Measurements from ENCODE around the gene NIF3L1. TPM values are rescaled to one million over a fixed set of nuclear protein-coding genes. Genes with fewer than 3 reads are reported as not detected.

The NIF3L1 gene
- total and polyA plus RNA-seq, 9 of the 15 experiments (the other 6 are each of a cell fraction or from before 2014, with no cell fraction given) = 26.7 to 89.5 (median 45.6) TPM

DNA sequence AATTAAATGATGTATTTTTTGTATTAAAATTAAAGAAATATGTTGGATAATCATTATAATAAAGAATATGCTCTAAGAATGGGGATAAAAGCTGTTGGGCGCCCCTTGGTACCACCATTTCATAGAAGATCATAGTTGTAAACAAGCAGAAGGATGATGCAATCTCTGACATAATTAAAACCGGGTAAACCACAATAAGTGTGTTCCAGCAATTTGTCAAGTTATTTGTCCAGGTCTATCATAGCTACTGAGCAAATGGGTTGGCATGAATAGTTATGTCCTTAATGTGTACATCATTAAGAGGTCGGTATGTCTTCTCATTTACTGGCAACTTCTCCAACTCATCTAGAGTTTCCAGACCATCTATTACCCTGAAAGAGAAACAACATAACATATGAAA lies 18.0 kb upstream of the NIF3L1 start (continued):
- TF ChIP-seq ZBTB33 (CRISPR knock-in tag; IDR thresholded peaks at IDR 0.05) (no peak), BRF1 (IDR thresholded peaks at IDR 0.05; ENCODE audit: borderline replicate concordance, extremely low read depth, insufficient read length) (no peak), NCOA6 (IDR thresholded peaks at IDR 0.05) (no peak), ARID2 (IDR thresholded peaks at IDR 0.05) (no peak), ATF7 (IDR thresholded peaks at IDR 0.05) (peak; percentile 19; the same call in 1 of the 2 replicates), TSHZ1 (CRISPR knock-in tag; IDR thresholded peaks at IDR 0.05) (no peak), IRF9 (tag; IDR thresholded peaks at IDR 0.05) (no peak), ZNF584 (CRISPR knock-in tag; IDR thresholded peaks at IDR 0.05; ENCODE audit: low read depth) (peak; percentile 64; the same call in 1 of the 2 replicates), ZNF175 (CRISPR knock-in tag; IDR thresholded peaks at IDR 0.05; ENCODE audit: low read depth) (peak; percentile 84), HNRNPUL1 (IDR thresholded peaks at IDR 0.05; ENCODE audit: low read length) (no peak), DMBX1 (CRISPR knock-in tag; IDR thresholded peaks at IDR 0.05; ENCODE audit: borderline replicate concordance) (peak; percentile 59; the same call in 1 of the 2 replicates), PHB (CRISPR knock-in tag; IDR thresholded peaks at IDR 0.05) (no peak)
- TF ChIP-seq, protein P1, sequence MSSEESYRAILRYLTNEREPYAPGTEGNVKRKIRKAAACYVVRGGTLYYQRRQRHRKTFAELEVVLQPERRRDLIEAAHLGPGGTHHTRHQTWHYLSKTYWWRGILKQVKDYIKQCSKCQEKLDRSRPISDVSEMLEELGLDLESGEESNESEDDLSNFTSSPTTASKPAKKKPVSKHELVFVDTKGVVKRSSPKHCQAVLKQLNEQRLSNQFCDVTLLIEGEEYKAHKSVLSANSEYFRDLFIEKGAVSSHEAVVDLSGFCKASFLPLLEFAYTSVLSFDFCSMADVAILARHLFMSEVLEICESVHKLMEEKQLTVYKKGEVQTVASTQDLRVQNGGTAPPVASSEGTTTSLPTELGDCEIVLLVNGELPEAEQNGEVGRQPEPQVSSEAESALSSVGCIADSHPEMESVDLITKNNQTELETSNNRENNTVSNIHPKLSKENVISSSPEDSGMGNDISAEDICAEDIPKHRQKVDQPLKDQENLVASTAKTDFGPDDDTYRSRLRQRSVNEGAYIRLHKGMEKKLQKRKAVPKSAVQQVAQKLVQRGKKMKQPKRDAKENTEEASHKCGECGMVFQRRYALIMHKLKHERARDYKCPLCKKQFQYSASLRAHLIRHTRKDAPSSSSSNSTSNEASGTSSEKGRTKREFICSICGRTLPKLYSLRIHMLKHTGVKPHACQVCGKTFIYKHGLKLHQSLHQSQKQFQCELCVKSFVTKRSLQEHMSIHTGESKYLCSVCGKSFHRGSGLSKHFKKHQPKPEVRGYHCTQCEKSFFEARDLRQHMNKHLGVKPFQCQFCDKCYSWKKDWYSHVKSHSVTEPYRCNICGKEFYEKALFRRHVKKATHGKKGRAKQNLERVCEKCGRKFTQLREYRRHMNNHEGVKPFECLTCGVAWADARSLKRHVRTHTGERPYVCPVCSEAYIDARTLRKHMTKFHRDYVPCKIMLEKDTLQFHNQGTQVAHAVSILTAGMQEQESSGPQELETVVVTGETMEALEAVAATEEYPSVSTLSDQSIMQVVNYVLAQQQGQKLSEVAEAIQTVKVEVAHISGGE (CRISPR knock-in tag; IDR thresholded peaks at IDR 0.05) = no peak
- TF ChIP-seq, protein P2, sequence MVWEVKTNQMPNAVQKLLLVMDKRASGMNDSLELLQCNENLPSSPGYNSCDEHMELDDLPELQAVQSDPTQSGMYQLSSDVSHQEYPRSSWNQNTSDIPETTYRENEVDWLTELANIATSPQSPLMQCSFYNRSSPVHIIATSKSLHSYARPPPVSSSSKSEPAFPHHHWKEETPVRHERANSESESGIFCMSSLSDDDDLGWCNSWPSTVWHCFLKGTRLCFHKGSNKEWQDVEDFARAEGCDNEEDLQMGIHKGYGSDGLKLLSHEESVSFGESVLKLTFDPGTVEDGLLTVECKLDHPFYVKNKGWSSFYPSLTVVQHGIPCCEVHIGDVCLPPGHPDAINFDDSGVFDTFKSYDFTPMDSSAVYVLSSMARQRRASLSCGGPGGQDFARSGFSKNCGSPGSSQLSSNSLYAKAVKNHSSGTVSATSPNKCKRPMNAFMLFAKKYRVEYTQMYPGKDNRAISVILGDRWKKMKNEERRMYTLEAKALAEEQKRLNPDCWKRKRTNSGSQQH (CRISPR knock-in tag; IDR thresholded peaks at IDR 0.05) = no peak

Data from K562 (cell line).